CD14-positive monocyte (primary cell): Measurements from ENCODE around the gene TBC1D16. TPM values are rescaled to one million over a fixed set of nuclear protein-coding genes. Genes with fewer than 3 reads are reported as not detected.

ENCODE experiments used
- DNase-seq, 3 donors: peaks; one replicate each; pipeline ENCODE4 v3.0.0-alpha.2; 2011 to 2022
- H2AFZ ChIP-seq: 2 replicates; pipeline ENCODE4 v1.6.0; 2012; ENCODE audit warnings: mild to moderate bottlenecking, low read depth, low read length, inconsistent platforms; ENCODE audit not compliant: insufficient read depth, poor library complexity, severe bottlenecking
- H3K27ac ChIP-seq, 2 donors: 1 replicate in 1 of 2; 2 replicates in 1 of 2; pipeline ENCODE4 v1.5.1; 2012 to 2013; ENCODE audit warnings: low read length in 2 of 2, control low read depth in 1 of 2, inconsistent platforms in 1 of 2, low read depth in 1 of 2, mild to moderate bottlenecking in 1 of 2
- H3K27me3 ChIP-seq, 2 donors: one replicate each; pipeline versions ENCODE4 v1.6.0 to v1.6.1; 2011 to 2013; ENCODE audit warnings: low read length in 2 of 2; ENCODE audit not compliant: control insufficient read depth in 2 of 2, insufficient read depth in 2 of 2
- H3K36me3 ChIP-seq, 2 donors: replicated peaks in 1 of 2; 1 replicate in 1 of 2; 2 replicates in 1 of 2; pipeline versions ENCODE4 v1.5.1 to v1.6.1; 2012 to 2013; ENCODE audit warnings: low read length in 2 of 2, control low read depth in 1 of 2, inconsistent platforms in 1 of 2, mild to moderate bottlenecking in 1 of 2; ENCODE audit not compliant: insufficient read depth in 2 of 2, control insufficient read depth in 1 of 2
- H3K4me1 ChIP-seq, 2 donors: 1 replicate in 1 of 2; 2 replicates in 1 of 2; pipeline versions ENCODE4 v1.5.1 to v1.6.1; 2012 to 2013; ENCODE audit warnings: low read length in 2 of 2, control low read depth in 1 of 2, inconsistent platforms in 1 of 2, mild to moderate bottlenecking in 1 of 2, moderate library complexity in 1 of 2; ENCODE audit not compliant: insufficient read depth in 2 of 2, control insufficient read depth in 1 of 2
- H3K4me2 ChIP-seq: replicated peaks from 2 replicates; pipeline ENCODE3; 2012; ENCODE audit warnings: low read length, moderate library complexity, mild to moderate bottlenecking; ENCODE audit not compliant: poor library complexity, severe bottlenecking; ENCODE audit errors: extremely low read depth
- H3K4me3 ChIP-seq, 3 experiments: fragments of 200-600 bp in 1 of 3; sonication (generic) in 1 of 3; replicated peaks in 1 of 3; 1 replicate in 2 of 3; 2 replicates in 1 of 3; pipeline ENCODE4 v1.5.1; 2011 to 2013; ENCODE audit warnings: low read length in 3 of 3, mild to moderate bottlenecking in 3 of 3, control low read depth in 2 of 3, low read depth in 2 of 3, inconsistent platforms in 1 of 3, moderate library complexity in 1 of 3
- H3K79me2 ChIP-seq: 2 replicates; pipeline ENCODE4 v1.6.0; 2012; ENCODE audit warnings: mild to moderate bottlenecking, control low read depth, inconsistent platforms, low read length, moderate library complexity; ENCODE audit not compliant: insufficient read depth
- H3K9ac ChIP-seq: 2 replicates; pipeline ENCODE4 v1.6.0; 2017; ENCODE audit warnings: low read length, mild to moderate bottlenecking; ENCODE audit not compliant: insufficient read depth, poor library complexity, severe bottlenecking
- H3K9me3 ChIP-seq, 2 donors: replicated peaks in 1 of 2; 1 replicate in 1 of 2; 2 replicates in 1 of 2; pipeline versions ENCODE4 v1.5.1 to v1.6.1; 2012 to 2013; ENCODE audit warnings: low read length in 2 of 2, control low read depth in 1 of 2; ENCODE audit not compliant: control insufficient read depth in 1 of 2, insufficient read depth in 1 of 2
- H4K20me1 ChIP-seq: 2 replicates; pipeline ENCODE4 v1.6.0; 2012; ENCODE audit warnings: mild to moderate bottlenecking, low read length, control low read depth, moderate library complexity; ENCODE audit not compliant: insufficient read depth
- H3K27ac Mint-ChIP-seq, 7 donors: one replicate each; pipeline ENCODE4 v1.8.0; 2020; ENCODE audit warnings: mild to moderate bottlenecking in 7 of 7, mixed read lengths in 7 of 7, moderate library complexity in 6 of 7, inconsistent platforms in 2 of 7
- H3K27me3 Mint-ChIP-seq, 3 donors: one replicate each; pipeline ENCODE4 v1.8.0; 2021 to 2022; ENCODE audit warnings: low read depth in 3 of 3, mild to moderate bottlenecking in 3 of 3, mixed read lengths in 3 of 3, moderate library complexity in 3 of 3, inconsistent platforms in 1 of 3
- H3K36me3 Mint-ChIP-seq, 2 donors: one replicate each; pipeline ENCODE4 v1.8.0; 2020; ENCODE audit warnings: mixed read lengths in 2 of 2, inconsistent platforms in 1 of 2, mild to moderate bottlenecking in 1 of 2
- H3K4me1 Mint-ChIP-seq: one replicate; pipeline ENCODE4 v1.8.0; 2020; ENCODE audit warnings: mild to moderate bottlenecking, mixed read lengths
- H3K4me3 Mint-ChIP-seq, 2 donors: one replicate each; pipeline ENCODE4 v1.8.0; 2020; ENCODE audit warnings: mild to moderate bottlenecking in 2 of 2, mixed read lengths in 2 of 2, moderate library complexity in 1 of 2
- H3K9me3 Mint-ChIP-seq, 7 donors: one replicate each; pipeline ENCODE4 v1.8.0; 2020 to 2022; ENCODE audit warnings: mixed read lengths in 7 of 7, mild to moderate bottlenecking in 6 of 7, moderate library complexity in 6 of 7, inconsistent platforms in 2 of 7
- CTCF ChIP-seq: fragments of 200-600 bp; IDR thresholded peaks from one replicate; pipeline ENCODE4 v1.8.0; 2022; ENCODE audit warnings: antibody characterized with exemption, mild to moderate bottlenecking
- WGBS: methylation state at CpG from one replicate; pipeline ENCODE4 v1.1.5; 2013; ENCODE audit warnings: missing lambda C conversion rate; ENCODE audit not compliant: insufficient coverage; 5-methylcytosine and 5-hydroxymethylcytosine counted together
- intact Hi-C, 2 donors: fragments of 100-400 bp; cut with micrococcal nuclease; formaldehyde crosslinking; loops; one replicate each; pipeline versions ENCODE4 v1.15.0 to v1.15.1; 2023
- polyA plus RNA-seq, 3 donors: library from polyadenylated mRNA; depleted of rRNA in 1 of 3; unstranded in 2 of 3; stranded (reverse) in 1 of 3; fragments of 300-500 nt in 2 of 3; fragments of >200 nt in 1 of 3; fragmentation: Illumina TruSeq in 2 of 3; gene quantifications; 1 replicate in 2 of 3; 2 replicates in 1 of 3; pipeline ENCODE4 v1.2.3, GENCODE V29; 2012 to 2021

The TBC1D16 gene
- polyA plus RNA-seq, 3 donors: 0.11 to 0.53 (median 0.27) TPM

GRCh38 chr17:79954281-79955166 is 81.1 kb downstream of the TBC1D16 start:
- WGBS: 96% methylated on average over 20 of the region's 25 CpGs
- H4K20me1 ChIP-seq: no peaks in the 10 kb centered on the region

GRCh38 chr17:79953335-79953734 is 82.3 kb downstream of the TBC1D16 start:
- no peak for TF ChIP-seq CTCF
- no peak overlapping the region for H3K4me2 ChIP-seq

More at GRCh38 chr17:79954281-79955166, 81.1 kb downstream of the TBC1D16 start:
- DNase-seq: no peak
- Mint-ChIP-seq H3K9me3 (no peaks in the 10 kb centered on the region), H3K27ac (no peak overlapping the region), H3K4me3 (no peak overlapping the region), H3K36me3 (no peaks in the 10 kb centered on the region), H3K27me3 (peaks cover 0 to 4% (median 2%) of the 10 kb centered on the region in 3 donors), H3K4me1 (no peaks in the 10 kb centered on the region)
- Histone ChIP-seq H3K27me3 (no peaks in the 10 kb centered on the region), H3K4me2 (no peak overlapping the region), H3K9me3 (no peaks in the 10 kb centered on the region), H3K36me3 (no peaks in the 10 kb centered on the region), H3K9ac (no peak overlapping the region), H3K4me3 (no peak overlapping the region), H2AFZ (no peak overlapping the region), H3K4me1 (no peaks in the 10 kb centered on the region), H3K27ac (no peak overlapping the region), H3K79me2 (no peaks in the 10 kb centered on the region)
- TF ChIP-seq CTCF: no peak
- intact Hi-C loops: no loop called here

More at GRCh38 chr17:79953335-79953734, 82.3 kb downstream of the TBC1D16 start:
- Mint-ChIP-seq H3K4me1 (no peaks in the 10 kb centered on the region), H3K4me3 (no peak overlapping the region), H3K36me3 (no peaks in the 10 kb centered on the region), H3K9me3 (no peaks in the 10 kb centered on the region), H3K27ac (no peak overlapping the region), H3K27me3 (peaks cover 0 to 4% (median 2%) of the 10 kb centered on the region in 3 donors)
- H3K27ac ChIP-seq: no peak overlapping the region
- H3K79me2 ChIP-seq: no peaks in the 10 kb centered on the region
- H3K27me3 ChIP-seq: no peaks in the 10 kb centered on the region
- no peaks in the 10 kb centered on the region for H4K20me1 ChIP-seq
- H3K4me3 ChIP-seq: no peak overlapping the region
- no peaks in the 10 kb centered on the region for H3K4me1 ChIP-seq
- H3K9ac ChIP-seq: no peak overlapping the region
- no peak for DNase-seq
- no peaks in the 10 kb centered on the region for H3K36me3 ChIP-seq
- H2AFZ ChIP-seq: no peak overlapping the region
- H3K9me3 ChIP-seq: no peaks in the 10 kb centered on the region
- intact Hi-C loops: no loop called here
